ENCODE measurements around the gene VAPB.
"Not testable (repeated sequence)": the region's sequence is repeated elsewhere in the genome, so short reads cannot be mapped to it uniquely, and the experiment has no call there.

Gene VAPB

DNA sequence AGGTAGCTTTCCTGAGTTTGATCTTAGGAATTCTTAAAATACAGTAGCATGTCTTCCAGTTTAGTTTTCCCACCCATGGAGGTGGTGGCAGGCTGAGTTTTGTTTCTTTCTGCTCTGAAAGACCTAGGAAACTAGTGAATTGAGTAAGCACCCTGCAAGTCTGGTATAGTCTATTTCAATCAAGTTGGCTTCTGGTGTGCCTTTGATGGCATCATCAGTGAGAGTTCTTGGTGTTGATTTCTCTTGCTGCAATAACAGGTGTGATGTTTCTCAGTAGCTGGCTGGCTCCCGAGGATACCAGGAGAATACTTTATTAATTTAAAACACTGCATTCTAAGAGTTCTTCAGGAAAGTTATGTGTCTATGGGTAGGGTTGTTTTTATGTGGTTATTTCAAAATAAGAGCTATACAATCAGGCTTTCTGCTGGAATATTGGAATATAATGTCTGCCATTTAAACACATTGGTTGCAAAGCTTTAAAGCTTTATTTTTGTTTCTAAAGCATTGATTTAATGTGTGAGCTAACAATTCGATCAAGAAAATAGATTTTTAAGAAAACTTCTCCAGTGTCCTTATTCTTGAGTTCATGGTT is 19.0 kb downstream of the VAPB start:
- no peak for DNase-seq (ENCODE audit: low spot score)

DNA sequence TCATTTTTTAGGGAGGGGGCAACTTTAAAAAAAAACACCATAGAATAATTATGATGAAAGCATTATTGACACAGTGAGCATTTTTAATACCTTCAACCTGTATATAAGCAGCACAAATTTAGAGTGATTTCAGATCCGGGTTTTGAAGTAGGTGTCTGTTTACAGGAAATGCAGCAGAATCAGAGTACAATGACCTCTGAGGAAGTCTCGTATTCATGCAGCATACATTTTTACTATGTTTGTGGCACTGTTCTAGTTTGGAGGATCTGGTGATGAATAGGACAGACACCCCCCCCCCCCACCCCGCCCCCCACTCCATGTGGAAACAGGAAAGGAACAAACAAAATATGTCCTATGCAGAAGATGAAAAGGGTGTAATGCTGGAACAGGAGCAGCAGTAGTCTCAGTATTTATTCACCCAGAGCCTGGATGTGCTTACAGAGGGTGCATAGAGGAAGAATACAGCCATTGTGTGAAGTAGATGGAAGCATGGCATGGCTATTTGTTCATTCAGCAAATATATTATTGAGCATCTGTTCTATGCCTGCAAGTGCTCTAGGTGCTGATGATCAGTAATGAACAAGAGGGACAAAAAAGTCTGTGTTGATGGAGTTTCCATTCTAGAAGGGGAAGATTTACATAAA is 19.7 kb downstream of the VAPB start:
- no peak for DNase-seq (ENCODE audit: low spot score)

DNA sequence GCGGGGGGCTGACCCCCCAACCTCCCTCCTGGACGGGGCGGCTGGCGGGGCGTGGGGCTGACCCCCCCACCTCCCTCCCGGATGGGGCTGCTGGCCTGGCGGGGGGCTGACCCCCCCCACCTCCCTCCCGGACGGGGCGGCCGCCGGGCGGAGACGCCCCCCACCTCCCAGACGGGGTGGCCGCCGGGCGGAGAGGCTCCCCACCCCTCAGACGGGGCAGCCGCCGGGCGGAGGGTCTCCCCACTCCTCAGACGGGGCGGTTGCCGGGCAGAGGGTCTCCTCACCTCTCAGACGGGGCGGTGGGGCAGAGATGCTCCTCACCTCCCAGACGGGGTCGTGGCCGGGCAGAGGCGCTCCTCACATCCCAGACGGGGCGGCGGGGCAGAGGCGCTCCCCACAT is 25.2 kb downstream of the VAPB start:
- not testable (repeated sequence) for DNase-seq (ENCODE audit: low spot score)

DNA sequence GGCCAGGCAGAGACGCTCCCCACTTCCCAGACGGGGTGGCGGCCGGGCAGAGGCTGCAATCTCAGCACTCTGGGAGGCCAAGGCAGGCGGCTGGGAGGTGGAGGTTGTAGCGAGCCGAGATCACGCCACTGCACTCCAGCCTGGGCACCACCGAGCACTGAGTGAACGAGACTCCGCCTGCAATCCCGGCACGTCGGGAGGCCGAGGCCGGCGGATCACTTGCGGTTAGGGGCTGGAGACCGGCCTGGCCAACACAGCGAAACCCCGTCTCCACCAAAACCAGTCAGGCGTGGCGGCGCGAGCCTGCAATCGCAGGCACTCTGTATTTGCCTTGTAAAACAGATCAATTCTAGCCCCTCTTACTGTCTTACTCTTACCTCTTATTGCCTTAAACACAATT is 25.8 kb downstream of the VAPB start:
- DNase-seq (ENCODE audit: low spot score), result not testable (repeated sequence)

DNA sequence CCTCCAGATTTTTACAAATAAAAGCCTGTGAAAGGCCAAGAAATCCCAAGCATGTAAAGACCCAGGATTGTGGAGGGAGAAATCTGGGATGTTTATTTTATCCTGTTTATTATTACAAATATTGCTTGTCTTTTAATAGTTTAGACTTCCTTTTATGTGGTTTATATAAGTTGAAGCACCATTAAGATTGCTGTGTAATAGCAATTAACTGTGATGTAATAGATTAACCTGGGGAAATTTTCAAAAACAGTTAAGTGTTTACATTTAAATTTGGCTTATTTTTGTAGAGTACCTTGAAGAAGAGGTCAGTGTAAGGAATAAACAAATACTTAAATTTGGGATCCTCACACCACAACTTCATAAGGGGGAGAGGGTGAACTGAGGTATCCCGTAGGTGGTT is 27.0 kb downstream of the VAPB start:
- DNase-seq (ENCODE audit: low spot score), result no peak

DNA sequence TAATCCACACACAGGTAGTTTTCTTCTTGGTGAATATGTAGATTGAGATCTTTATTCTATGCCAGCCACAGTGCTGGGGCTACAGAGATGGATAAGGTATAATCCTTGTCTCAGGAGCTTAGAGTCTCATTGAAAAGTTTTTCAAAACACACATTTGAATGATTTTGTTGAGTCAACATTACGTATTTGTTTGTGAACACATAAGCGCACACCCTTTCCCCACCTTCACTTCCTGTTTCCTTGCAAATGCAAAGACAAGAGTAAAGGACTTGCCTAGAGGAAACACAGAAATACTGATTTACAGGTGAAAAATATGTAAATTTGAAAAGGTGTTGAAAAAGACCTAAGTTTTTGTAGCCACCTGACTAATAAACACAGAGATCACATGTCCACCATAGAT is 27.8 kb downstream of the VAPB start:
- DNase-seq (ENCODE audit: low spot score), result no peak

DNA sequence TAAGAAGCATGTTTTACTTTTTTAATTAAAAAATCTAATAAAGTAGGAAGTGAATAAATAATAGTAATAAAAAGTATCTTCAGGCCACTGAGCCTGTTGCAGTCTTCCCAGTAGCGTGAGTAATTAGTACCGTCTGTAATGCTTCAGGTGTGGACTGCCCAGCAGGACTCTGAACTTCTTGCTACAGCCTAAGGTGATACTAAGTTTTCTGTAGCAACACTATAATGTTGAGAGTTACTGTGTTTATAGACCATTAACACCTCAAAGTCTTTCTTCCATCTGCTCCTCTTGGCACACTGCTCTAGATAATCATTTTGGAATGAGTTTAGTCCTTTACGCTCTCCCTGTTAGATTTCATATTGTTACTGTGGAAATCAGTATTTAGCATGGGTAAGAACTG is 28.4 kb downstream of the VAPB start:
- DNase-seq (ENCODE audit: low spot score), result no peak

DNA sequence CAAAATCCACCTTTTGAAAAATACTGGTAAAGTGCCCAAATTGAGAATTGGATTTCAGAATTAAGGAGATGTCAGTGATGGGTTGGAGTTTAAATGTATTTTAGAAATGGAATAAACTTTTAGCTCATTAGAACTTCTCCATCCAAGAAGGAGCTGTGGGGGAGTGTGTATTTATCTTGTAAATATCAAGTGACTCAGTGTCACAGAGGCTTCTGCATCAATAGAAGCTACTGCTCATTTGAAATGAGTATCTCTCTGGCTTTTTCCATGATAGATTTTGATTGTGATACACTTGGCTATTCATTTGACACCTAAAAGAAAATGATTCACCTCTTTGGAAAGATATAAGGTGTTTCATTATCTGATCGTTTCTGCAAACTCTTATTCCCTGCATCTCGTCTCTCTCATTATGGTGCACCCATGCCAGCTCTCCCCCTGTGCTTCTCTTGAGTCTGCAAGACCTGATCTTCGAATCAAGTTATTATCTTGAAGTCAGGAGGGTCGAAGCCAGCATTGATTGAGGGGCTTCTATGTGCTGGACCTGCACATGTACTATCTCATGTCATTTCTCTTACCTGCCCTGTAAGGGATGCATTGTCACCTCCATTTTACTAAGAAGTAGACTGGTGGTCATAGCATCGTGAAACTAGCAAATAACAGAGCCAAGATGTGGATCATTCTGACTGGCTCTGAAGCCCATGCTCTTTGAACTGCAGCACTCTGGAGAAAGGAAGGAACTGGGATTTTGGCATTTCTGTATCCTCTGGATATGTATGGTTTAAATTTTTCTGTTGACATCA is 30.1 kb downstream of the VAPB start:
- DNase-seq (ENCODE audit: low spot score), result no peak

DNA sequence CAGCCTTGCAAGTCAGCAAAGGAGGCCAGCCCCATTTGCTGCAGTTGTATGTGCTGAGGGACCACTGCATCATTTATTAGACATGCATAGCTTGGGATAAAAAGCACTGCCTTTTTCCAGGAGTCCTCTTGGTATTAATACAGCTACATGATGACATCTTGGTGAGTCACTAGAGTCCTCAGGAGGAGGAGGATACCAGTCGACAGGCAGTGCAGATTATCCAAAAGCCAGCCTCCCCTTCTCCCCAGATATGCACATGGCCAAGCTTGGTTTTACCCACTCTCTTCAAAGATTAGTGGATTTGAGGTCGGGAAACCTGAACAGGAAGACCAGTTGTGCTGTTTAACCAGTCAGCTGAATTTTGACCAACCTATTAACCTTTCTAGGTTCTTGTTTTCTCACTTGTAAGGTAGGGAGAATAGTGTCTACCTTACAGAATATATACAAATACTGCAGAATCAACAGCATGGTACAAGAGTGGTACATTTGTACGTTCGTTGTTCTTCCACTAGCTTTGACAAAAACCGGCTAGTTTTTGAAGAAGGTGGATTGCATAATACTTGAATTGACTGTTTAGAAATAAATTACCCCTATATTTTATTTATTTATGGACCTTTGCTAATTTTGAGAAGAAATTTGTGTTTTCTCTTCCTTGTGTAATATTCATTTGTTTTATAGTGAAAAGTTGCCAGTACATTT is 31.9 kb downstream of the VAPB start:
- no peak for DNase-seq (ENCODE audit: low spot score)

DNA sequence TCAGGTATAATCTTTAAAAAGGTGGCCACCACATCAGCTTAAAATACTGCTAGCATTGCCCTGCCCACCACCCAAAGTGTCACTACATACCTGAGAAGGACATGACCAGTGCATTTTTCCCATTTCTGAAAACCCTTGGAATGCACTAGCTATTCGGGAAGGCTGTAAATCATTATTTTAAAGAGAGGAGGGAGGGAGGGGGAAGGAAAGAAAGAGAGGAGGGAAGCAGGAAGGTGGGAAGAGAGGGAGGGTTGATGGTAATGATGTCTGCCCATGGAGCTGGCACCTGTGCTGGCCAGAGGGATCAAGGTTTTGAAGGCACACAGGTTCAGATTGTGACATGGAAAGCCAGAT is 32.4 kb downstream of the VAPB start:
- no peak for DNase-seq (ENCODE audit: low spot score)

DNA sequence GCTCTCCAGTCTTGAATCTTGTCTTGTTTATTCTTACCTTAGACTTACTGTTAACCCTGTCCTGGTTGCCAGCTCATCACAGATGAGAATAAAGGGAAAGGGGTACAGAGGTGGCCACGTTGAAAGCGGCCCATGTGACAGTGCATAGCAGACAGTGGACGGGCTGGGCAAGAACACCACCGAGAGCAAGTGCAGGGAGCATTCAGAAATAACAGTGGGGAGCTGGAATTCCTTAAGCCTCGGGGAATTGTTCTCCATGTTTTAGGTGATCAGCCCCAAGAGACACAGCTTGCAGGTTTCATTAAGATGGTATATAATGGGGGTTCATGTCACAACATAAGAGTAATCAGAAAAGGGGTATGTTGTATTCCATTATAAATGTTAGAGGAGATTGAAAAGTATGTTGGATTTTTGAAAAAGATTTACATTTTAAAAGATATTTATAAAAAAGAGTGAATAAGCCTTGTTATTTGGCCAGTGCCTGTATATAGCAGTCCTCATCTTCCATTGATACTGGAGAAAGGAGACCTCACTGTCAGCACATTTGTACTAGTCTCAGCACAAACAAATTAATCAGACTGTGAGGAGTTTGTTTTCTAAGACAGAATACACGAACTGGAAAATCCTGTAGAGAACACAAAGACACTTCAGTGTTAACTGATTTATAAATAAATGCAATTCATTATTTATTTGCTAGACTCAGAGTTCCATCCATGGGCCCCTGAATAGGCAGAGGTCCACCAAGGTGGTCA is 35.4 kb downstream of the VAPB start:
- no peak for DNase-seq (ENCODE audit: low spot score)

DNA sequence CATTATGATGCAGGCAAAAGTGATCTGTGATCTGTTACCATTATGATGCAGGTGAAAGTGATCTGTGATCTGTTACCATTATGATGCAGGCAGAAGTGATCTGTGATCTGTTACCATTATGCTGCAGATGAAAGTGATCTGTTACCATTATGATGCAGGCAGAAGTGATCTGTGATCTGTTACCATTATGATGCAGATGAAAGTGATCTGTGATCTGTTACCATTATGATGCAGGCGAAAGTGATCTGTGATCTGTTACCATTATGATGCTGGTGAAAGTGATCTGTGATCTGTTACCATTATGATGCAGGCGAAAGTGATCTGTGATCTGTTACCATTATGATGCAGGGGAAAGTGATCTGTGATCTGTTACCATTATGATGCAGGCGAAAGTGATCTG is 38.5 kb downstream of the VAPB start:
- DNase-seq (ENCODE audit: low spot score), result not testable (repeated sequence)

DNA sequence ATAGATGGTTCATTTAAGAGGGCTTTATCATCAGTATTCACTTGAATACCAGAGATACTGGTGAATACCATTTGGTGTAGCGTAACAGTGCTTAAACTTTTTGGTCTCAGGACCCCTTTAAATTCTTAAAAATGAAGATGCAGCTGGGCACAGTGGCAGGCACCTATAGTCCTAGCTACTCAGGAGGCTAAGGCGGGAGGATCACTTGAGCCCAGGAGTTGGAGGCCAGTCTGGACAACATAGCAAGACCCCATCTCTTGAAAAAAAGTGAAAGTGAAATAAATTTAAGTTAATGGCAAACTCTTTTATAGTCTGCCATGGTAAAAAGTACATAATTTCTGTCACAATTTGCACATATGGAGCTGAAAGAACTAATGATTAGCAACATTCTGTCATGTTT is 39.3 kb downstream of the VAPB start:
- DNase-seq (ENCODE audit: low spot score), result no peak

DNA sequence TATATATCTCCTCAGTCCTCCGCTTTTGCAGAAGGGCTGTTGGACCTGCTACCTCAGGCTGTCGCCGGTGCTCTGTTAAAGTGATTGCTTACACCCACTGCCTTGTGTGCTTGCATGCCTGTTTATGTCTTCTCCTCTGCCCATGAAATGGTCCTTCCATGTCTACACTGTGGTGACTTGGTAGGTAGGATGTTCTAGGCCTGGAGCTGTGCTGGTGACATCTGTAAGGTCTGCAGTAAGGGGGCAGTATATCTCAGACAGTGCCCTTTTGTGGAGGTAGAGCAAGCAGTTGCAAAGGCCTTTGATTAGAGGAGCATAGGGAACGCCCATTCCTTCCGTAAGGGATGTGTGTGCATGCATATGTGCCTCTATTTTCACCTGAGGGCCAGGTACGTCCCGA is 40.3 kb downstream of the VAPB start:
- no peak for DNase-seq (ENCODE audit: low spot score)

DNA sequence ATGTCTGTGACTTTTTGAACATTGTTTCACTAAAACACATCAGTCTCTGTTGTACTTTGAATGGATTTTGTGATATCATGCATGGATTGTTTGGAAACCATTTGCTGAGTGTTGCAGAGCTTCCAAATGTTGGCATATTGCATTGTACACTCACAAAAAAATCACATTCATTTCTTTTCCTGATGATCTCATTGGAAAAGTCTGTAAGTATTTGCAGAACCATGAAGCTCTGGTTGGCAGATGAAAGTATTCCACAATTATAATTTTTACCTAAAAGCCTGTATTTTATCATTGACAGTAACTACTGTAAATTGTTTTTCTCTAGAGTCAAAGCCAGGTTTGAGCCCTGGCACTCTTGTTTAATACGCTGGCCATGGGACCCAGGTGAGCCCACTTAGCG is 42.1 kb downstream of the VAPB start:
- no peak for DNase-seq (ENCODE audit: low spot score)

DNA sequence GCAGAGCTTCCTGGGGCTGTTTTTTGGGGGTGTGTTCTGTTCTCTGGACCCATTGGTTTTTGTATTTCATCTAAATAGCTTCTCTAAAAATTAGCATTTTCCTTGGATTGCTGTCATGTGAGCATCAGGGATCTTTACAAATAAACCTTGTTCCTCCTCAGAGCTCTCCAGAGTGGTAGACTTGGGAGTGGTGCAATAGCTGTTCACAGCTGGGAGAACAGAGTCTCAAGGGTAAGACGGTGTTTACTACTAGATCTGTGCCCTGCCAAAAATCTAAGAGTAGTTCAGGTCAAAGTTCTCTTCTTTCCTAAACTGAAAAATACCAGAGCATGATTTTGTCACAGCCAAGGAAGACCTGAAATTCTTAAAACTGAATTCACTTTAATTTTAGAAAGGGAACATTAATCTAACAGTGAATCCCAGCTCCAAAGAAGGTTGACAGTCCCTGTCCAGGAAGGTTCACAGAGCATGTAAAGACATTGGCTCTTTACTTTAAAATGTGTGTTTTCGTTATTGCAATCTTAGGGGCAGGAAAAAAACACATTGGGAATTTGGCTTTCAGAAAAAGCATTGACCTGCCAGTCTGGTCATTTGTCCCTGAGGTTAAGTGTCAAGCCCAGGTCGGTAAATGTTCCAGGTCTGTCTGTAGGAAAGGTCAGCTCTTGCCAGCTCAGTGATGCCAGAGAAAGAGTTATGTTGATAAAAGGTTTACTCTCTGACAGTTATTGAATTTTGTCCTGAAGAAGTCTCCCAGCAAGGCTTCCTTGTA is 43.3 kb downstream of the VAPB start:
- no peak for DNase-seq (ENCODE audit: low spot score)

DNA sequence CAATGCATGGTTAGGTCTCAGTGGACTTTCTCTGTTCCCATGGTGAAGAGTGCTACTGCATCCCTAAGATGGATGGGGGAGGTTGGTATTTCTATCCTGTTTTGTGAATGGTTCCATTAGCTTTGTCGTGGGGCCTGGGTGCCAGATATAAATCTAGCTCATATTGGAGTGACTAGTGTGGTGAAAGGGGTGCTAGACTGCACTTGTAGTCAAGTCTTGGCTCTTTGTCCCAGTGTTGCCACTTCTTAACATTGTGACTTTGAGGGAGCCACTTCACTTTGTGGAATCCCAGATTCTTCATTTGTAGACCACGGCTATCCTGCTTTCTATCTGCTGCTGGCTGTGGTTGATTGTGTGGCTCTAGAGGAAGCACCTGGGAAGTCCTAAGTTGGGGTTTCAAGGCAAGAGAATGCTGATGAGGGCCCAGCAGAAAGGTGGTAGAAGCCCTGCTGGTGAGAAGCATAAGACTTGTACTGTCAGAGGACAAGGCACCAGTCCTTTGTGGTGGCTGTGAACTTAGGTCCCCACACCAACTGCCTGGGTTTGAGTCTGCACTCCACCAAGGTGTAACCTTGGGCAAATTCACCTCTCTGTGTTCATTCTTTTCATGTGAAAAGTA is 44.1 kb downstream of the VAPB start:
- no peak for DNase-seq (ENCODE audit: low spot score)

DNA sequence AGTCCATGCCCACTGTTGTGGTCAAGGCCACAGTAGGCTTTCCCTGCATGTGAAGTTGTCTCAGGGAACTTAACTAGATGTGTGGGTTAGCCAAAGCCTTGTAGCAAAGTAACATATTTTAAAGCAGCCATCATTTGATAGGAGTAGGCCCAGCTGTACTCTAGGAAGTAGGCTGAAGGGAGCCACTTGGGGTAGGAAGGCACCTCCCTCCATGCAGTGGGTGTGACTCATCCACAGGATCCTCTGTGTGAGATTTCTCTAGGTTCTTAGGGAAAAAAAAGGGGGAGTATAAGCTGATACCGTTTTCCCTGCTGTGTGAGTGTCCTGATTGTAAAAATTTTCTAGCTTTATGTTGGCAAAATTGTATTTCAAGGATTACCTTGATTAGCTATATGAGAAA is 44.7 kb downstream of the VAPB start:
- DNase-seq (ENCODE audit: low spot score), result no peak

DNA sequence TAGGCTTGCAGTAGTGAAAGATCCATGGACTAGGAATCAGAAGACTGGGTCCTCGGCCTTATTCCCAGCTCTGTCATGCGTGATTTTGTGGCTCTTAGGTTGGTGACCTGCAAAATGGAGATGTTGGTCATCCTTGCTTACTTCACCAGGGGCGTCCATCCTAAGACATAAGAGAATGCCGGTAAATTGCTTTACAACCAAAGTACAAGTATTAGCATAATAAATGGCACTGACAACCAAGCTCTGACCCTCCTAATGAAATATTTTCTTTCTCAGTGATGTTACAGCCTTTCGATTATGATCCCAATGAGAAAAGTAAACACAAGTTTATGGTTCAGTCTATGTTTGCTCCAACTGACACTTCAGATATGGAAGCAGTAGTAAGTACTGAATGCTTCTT is 45.3 kb downstream of the VAPB start:
- DNase-seq (ENCODE audit: low spot score), result no peak

DNA sequence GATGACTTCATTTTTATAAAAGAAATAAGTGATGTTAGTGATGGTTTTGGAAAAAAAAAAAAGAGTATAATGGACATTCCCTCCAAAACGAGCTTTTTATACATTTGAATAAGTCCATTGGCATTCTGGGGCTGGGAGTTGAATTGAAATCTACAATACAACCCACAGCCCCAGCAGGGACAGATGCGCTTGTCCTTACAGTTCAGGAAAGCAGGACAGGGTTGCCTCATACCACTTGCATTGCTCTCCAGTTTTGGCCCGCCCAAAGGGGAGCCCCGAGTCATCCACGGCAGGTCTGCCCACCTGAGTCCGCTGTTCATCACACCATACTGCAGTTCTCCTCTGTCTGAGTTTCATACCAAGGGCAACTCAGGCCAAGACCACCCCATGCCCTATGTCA is 46.2 kb downstream of the VAPB start:
- no peak for DNase-seq (ENCODE audit: low spot score)
